GM12878 (cell line): ENCODE measurements around the gene SCARB1. TPM values are rescaled to one million over a fixed set of nuclear protein-coding genes. Genes with fewer than 3 reads are reported as not detected.

Experiments
- ATAC-seq: fragments of 200-7000 bp; cut with Tn5 transposase; 3 replicates; pipeline ENCODE4 v1.9.1; 2020; ENCODE audit warnings: mild to moderate bottlenecking, moderate library complexity
- BruUV-seq: library from RNA; stranded (reverse); fragments of 400-500 nt; replicated peaks from 2 replicates; lab custom pipeline; 2021; lab: Mats Ljungman, UMichigan
- CTCF ChIA-PET: fragments of 300-600 bp; sonication (Branson Sonifier 250); formaldehyde crosslinking; extraction: SDS; loops from one replicate; lab custom pipeline; 2021; ENCODE audit warnings: inconsistent platforms; lab: Yijun Ruan, JAX
- POLR2A ChIA-PET: fragments of 350-600 bp; formaldehyde crosslinking; extraction: SDS; loops from one replicate; lab custom pipeline; 2021; ENCODE audit warnings: inconsistent platforms; lab: Charles Lee
- RAD21 ChIA-PET: fragments of 300-600 bp; sonication (Branson Sonifier 250); formaldehyde crosslinking; loops from one replicate; lab custom pipeline; 2023; ENCODE audit warnings: antibody characterized with exemption; ENCODE audit not compliant: unreplicated experiment; lab: Charles Lee
- SMC1A ChIA-PET: fragments of 300-600 bp; sonication (Branson Sonifier 250); formaldehyde crosslinking; loops from one replicate; lab custom pipeline; 2023; ENCODE audit not compliant: unreplicated experiment, uncharacterized antibody; lab: Charles Lee
- DNase-seq: peaks from one replicate; pipeline ENCODE4 v3.0.0-alpha.2; 2011; ENCODE audit warnings: low read depth, low spot score
- FAIRE-seq: peaks from 3 replicates; lab custom pipeline; 2011; peaks lifted over from hg19 to GRCh38; lab: Jason Lieb, UNC
- H2AFZ ChIP-seq: 2 replicates; pipeline ENCODE4 v1.6.0; 2011; ENCODE audit warnings: low read depth, low read length, control low read depth; ENCODE audit not compliant: control insufficient read depth
- H3K27ac ChIP-seq: 2 replicates; pipeline ENCODE4 v1.5.1; 2011; ENCODE audit warnings: control low read depth; ENCODE audit not compliant: control insufficient read depth, insufficient read depth
- H3K27me3 ChIP-seq, 2 experiments: replicated peaks in 1 of 2; 2 replicates each; pipeline versions ENCODE4 v1.6.0 to v1.6.1; 2011; ENCODE audit warnings: low read length in 1 of 2; ENCODE audit not compliant: control insufficient read depth in 2 of 2, insufficient read depth in 2 of 2
- H3K36me3 ChIP-seq, 2 experiments: 2 replicates each; pipeline ENCODE4 v1.5.1; 2011; ENCODE audit warnings: low read length in 1 of 2; ENCODE audit not compliant: control insufficient read depth in 2 of 2, insufficient read depth in 2 of 2
- H3K4me1 ChIP-seq: 2 replicates; pipeline ENCODE4 v1.6.1; 2011; ENCODE audit warnings: mild to moderate bottlenecking, low read length, moderate library complexity, mixed read lengths; ENCODE audit not compliant: control insufficient read depth, insufficient read depth
- H3K4me2 ChIP-seq: 2 replicates; pipeline ENCODE4 v1.6.0; 2011; ENCODE audit warnings: control low read depth; ENCODE audit not compliant: control insufficient read depth, insufficient read depth
- H3K4me3 ChIP-seq: fragments of 200-600 bp; sonication (generic); 2 replicates; pipeline ENCODE4 v1.5.1; 2016
- H3K79me2 ChIP-seq: 2 replicates; pipeline ENCODE4 v1.6.0; 2011; ENCODE audit warnings: low read length; ENCODE audit not compliant: control insufficient read depth, insufficient read depth
- H3K9ac ChIP-seq: 2 replicates; pipeline ENCODE4 v1.8.0; 2011; ENCODE audit warnings: low read length, control low read depth, mixed read lengths; ENCODE audit not compliant: control insufficient read depth, insufficient read depth
- H3K9me3 ChIP-seq: replicated peaks from 3 replicates; pipeline ENCODE4 v1.5.1; 2011; ENCODE audit warnings: mild to moderate bottlenecking, low read length; ENCODE audit not compliant: control insufficient read depth, insufficient read depth
- H4K20me1 ChIP-seq: 2 replicates; pipeline ENCODE4 v1.6.0; 2011; ENCODE audit not compliant: control insufficient read depth, insufficient read depth
- CEBPB ChIP-seq, 2 experiments: fragments of 150-350 bp in 1 of 2; IDR thresholded peaks; 2 replicates each; pipeline ENCODE4 v1.6.1; 2012 to 2014; ENCODE audit warnings: low read depth in 2 of 2, low read length in 2 of 2, borderline replicate concordance in 1 of 2, inconsistent platforms in 1 of 2
- EGR1 ChIP-seq, 2 experiments: IDR thresholded peaks; 1 replicate in 1 of 2; 2 replicates in 1 of 2; pipeline ENCODE4 v1.6.1; 2011 to 2012; ENCODE audit warnings: low read depth in 2 of 2, low read length in 2 of 2, borderline replicate concordance in 1 of 2, mild to moderate bottlenecking in 1 of 2, moderate library complexity in 1 of 2
- ETV6 ChIP-seq, 2 experiments: fragments of 450-650 bp in 1 of 2; IDR thresholded peaks in 1 of 2; conservative IDR thresholded peaks in 1 of 2; 2 replicates each; pipeline ENCODE4 v1.6.1; 2014; ENCODE audit warnings: antibody characterized with exemption in 1 of 2, borderline replicate concordance in 1 of 2, low read depth in 1 of 2, mild to moderate bottlenecking in 1 of 2, moderate library complexity in 1 of 2
- MTA2 ChIP-seq: fragments of 450-650 bp; IDR thresholded peaks from 2 replicates; pipeline ENCODE4 v1.6.1; 2016; ENCODE audit warnings: low read depth, mild to moderate bottlenecking, moderate library complexity
- NR2F1 ChIP-seq: fragments of 450-650 bp; conservative IDR thresholded peaks from 2 replicates; pipeline ENCODE4 v1.6.1; 2017; ENCODE audit warnings: mild to moderate bottlenecking
- TCF3 ChIP-seq: IDR thresholded peaks from 2 replicates; pipeline ENCODE4 v1.6.1; 2012; ENCODE audit warnings: low read depth, mild to moderate bottlenecking, low read length, borderline replicate concordance; ENCODE audit not compliant: insufficient read depth
- WRNIP1 ChIP-seq: IDR thresholded peaks from 2 replicates; pipeline ENCODE4 v1.6.1; 2011; ENCODE audit warnings: low read depth, low read length, improper control_type of control experiment, borderline replicate concordance
- YBX1 ChIP-seq: fragments of 450-650 bp; IDR thresholded peaks from 2 replicates; pipeline ENCODE4 v1.6.1; 2016; ENCODE audit warnings: antibody characterized with exemption
- WGBS: methylation state at CpG from one replicate; pipeline ENCODE4 v1.1.6; 2016; ENCODE audit warnings: low lambda C conversion rate; ENCODE audit not compliant: insufficient replicate concordance, insufficient coverage; ENCODE audit errors: missing lambda C conversion rate; 5-methylcytosine and 5-hydroxymethylcytosine counted together
- in situ Hi-C: fragments of 300-500 bp; cut with MboI; formaldehyde crosslinking; loops from 9 replicates; pipeline ENCODE4 v1.14.3; 2018; ENCODE audit warnings: mixed read lengths
- intact Hi-C: fragments of 100-400 bp; cut with micrococcal nuclease; formaldehyde crosslinking; loops from one replicate; pipeline ENCODE4 v1.14.2; 2022; ENCODE audit not compliant: unreplicated experiment
- polyA plus RNA-seq, 11 experiments: library from polyadenylated mRNA; depleted of rRNA in 4 of 11; unstranded in 6 of 11; stranded (reverse) in 5 of 11; fragments of >200 nt; fragmentation: Nextera tagmentation in 4 of 11; fragmentation: Illumina TruSeq in 1 of 11; extraction: Ambion mirVana in 4 of 11; extraction: Trizol in 1 of 11; gene quantifications; 1 replicate in 1 of 11; 2 replicates in 10 of 11; pipeline versions ENCODE4 v1.2.1 to v1.2.3, GENCODE V29; 2011 to 2016; ENCODE audit warnings: inconsistent platforms in 2 of 11, missing spikeins in 2 of 11, low read depth in 1 of 11
- total RNA-seq, 4 experiments: library from RNA; depleted of rRNA in 3 of 4; stranded (reverse); fragments of >200 nt in 3 of 4; fragmentation: Illumina TruSeq in 1 of 4; extraction: Trizol in 1 of 4; gene quantifications; 2 replicates each; pipeline versions ENCODE4 v1.2.1 to v1.2.3, GENCODE V29; 2013 to 2021

The SCARB1 gene
- total and polyA plus RNA-seq, 10 of the 15 experiments (the other 5 are each of a cell fraction or from before 2014, with no cell fraction given): 0.34 to 104 (median 63.1) TPM

DNA sequence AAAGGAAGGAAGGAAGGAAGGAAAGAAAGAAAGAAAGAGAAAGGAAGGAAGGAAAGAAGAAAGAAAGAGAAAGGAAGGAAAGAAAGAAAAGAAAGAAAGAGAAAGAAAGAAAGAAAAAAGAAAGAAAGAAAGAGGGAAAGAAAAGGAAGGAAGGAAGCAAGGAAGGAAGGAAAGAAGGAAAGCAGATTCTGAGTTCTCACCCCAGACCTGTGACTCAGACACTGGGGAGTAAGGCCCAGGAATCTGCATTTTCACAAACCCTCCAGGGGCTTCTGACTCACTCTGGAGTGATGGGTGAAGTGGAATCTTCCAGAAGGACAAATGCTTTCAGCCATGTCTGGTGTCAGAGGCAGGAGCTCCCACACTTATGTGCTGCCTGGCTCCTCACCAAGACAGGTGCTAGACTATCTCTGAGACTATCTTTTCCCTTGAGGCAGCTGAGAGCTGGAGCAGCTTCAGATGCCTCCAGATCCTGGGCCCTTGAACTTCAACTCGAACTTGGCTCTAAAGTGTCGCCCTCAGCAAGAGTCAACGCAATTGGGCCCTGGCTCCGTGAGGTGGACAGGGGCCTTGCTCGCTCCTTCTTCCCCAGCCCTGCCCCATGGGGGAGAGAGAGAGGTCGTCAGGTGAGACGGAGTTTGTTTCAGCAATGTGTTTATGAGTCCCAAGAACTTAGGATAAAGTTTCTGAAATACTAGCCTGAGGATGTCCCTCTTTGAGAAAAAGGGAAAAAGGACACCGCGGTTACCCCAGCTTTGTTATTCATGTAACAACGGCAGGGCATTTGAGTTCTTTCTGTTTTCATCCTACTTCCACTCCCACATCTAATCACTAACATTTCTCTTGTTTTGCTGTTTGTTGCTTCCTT lies 19.8 kb upstream of the SCARB1 start:
- CTCF ChIA-PET: interaction anchor here (0.7 to 4.3 kb wide), 4 partner anchors 22 to 392 kb away, joined by 3 to 18 read pairs (median 4); no protein-coding TSS in a partner anchor
- BruUV-seq: no TSS peak
- H3K9me3 ChIP-seq: no peaks in the 10 kb centered on the region
- no peak overlapping the region; the same call in 1 of the 2 replicates for H3K4me2 ChIP-seq
- intact Hi-C loops: no loop called here
- H3K36me3 ChIP-seq: no peaks in the 10 kb centered on the region
- SMC1A ChIA-PET: interaction anchor here (1.1 to 1.4 kb wide), 3 partner anchors 10 to 18 kb away, joined by 4 to 7 read pairs (median 5); no protein-coding TSS in a partner anchor
- no peak overlapping the region for H3K9ac ChIP-seq
- FAIRE-seq (peak; percentile 52), DNase-seq (no peak), ATAC-seq (peak; percentile 7; the same call in 1 of the 3 replicates)
- WGBS: 72% methylated on average over 10 of the region's 10 CpGs
- RAD21 ChIA-PET: interaction anchor here (0.7 to 2.2 kb wide), 3 partner anchors 23 to 774 kb away, joined by 3 to 11 read pairs (median 3); no protein-coding TSS in a partner anchor
- H4K20me1 ChIP-seq: no peaks in the 10 kb centered on the region
- peaks cover 18% of the 10 kb centered on the region for H3K4me1 ChIP-seq
- no peak overlapping the region for H3K27ac ChIP-seq
- H3K27me3 ChIP-seq: no peaks in the 10 kb centered on the region
- H3K79me2 ChIP-seq: no peaks in the 10 kb centered on the region
- H2AFZ ChIP-seq: peak overlapping the region; percentile 2
- in situ Hi-C loops: no loop called here
- TF ChIP-seq MTA2: peak; percentile 40
- no peak for TF ChIP-seq WRNIP1
- TF ChIP-seq YBX1: 0 out of 2 replicates have a peak, but pooled peaks have one; percentile 34
- no peak for TF ChIP-seq CEBPB (IDR thresholded peaks at IDR 0.05; ENCODE audit: borderline replicate concordance in 1 of 2, low read depth in 2 of 2, low read length in 2 of 2)
- TF ChIP-seq EGR1 (IDR thresholded peaks at IDR 0.05; ENCODE audit: borderline replicate concordance in 1 of 2, low read depth in 2 of 2, low read length in 2 of 2): 0 out of 3 replicates have a peak, but pooled peaks of 1 of the 2 experiments have one; percentile 37
- TF ChIP-seq TCF3: no peak
- TF ChIP-seq NR2F1: no peak
- peak in 1 of 2 experiments; percentile 90; a peak in 2 of 4 replicates for TF ChIP-seq ETV6 (conservative IDR thresholded peaks at IDR 0.05 in 1 of 2, IDR thresholded peaks at IDR 0.05 in 1 of 2; ENCODE audit: borderline replicate concordance in 1 of 2, low read depth in 1 of 2)
- TF ChIP-seq, all 136 proteins: peak for 4
- POLR2A ChIA-PET: interaction anchor here (0.5 to 1.1 kb wide), 2 partner anchors 10 to 36 kb away, joined by 3 to 4 read pairs; no protein-coding TSS in a partner anchor
- no peak overlapping the region for H3K4me3 ChIP-seq
